Lower leg skin (tissue), 4 donors: ENCODE measurements around the gene SST. TPM values are rescaled to one million over a fixed set of nuclear protein-coding genes. Genes with fewer than 3 reads are reported as not detected.

Source experiments
- DNase-seq, 2 donors: peaks; one replicate each; pipeline ENCODE4 v3.0.0-alpha.2; 2019; ENCODE audit warnings: low spot score in 2 of 2
- H3K4me3 ChIP-seq: fragments of 200-600 bp; sonication (generic); 2 replicates; pipeline ENCODE4 v1.5.1; 2017; ENCODE audit warnings: mild to moderate bottlenecking, low read depth; ENCODE audit not compliant: poor library complexity, severe bottlenecking
- CTCF ChIP-seq, 3 donors: fragments of 450-650 bp; IDR thresholded peaks; one replicate each; pipeline ENCODE4 v1.5.1; 2016; ENCODE audit warnings: antibody characterized with exemption in 3 of 3, mild to moderate bottlenecking in 3 of 3, moderate library complexity in 2 of 3
- POLR2A ChIP-seq, 2 donors: fragments of 450-650 bp; IDR thresholded peaks; one replicate each; pipeline ENCODE4 v1.6.1; 2016 to 2017; ENCODE audit warnings: antibody characterized with exemption in 2 of 2, mild to moderate bottlenecking in 1 of 2, moderate library complexity in 1 of 2
- WGBS, 2 donors: methylation state at CpG; one replicate each; pipeline ENCODE4 v1.1.5; 2018; 5-methylcytosine and 5-hydroxymethylcytosine counted together
- intact Hi-C: fragments of 100-400 bp; cut with DNase I; formaldehyde crosslinking; loops from one replicate; pipeline ENCODE4 v1.15.0; 2023; ENCODE audit warnings: low total_unique reads
- total RNA-seq, 4 donors: library from RNA; depleted of rRNA; stranded (reverse); fragments of >200 nt; gene quantifications; one replicate each; pipeline ENCODE4 v1.1.0, GENCODE V29; 2016

The SST gene
- total RNA-seq, 4 donors from 2014 or later: not detected

DNA sequence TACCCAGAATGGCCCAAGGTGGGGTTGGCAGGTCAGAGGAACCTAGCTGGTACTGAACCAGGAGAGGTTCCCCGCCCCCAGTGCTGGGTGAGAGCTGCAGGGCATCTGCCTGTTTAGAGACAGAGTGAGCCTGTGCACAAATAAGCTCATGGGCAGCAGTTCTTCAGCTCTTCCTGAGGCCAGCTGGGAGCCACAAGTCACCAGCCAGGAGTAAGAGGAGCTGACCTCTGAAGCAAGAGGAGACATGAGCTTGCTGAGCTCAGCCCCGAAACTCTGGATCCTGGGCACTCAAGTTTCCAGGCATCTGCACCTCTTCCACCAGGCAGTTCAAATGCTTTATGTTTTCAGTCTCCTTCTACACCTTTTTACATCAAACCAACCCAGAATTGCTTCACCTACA, 30.1 kb upstream of the SST start:
- 89 to 98% methylated on average over 2 of the region's 2 CpGs for WGBS, 2 donors

GRCh38 chr3:187698499-187699399, 28.6 kb upstream of the SST start:
- intact Hi-C loops: loop anchor here (10.0 kb wide), 1 partner anchor 474 kb away; no protein-coding TSS in a partner anchor
- no peak for TF ChIP-seq CTCF (IDR thresholded peaks at IDR 0.05)
- no peak for TF ChIP-seq POLR2A (IDR thresholded peaks at IDR 0.05)
- WGBS, 2 donors: 86 to 90% methylated on average over 33 to 41 of the region's 42 CpGs
- DNase-seq: no peak
- no peak overlapping the region for H3K4me3 ChIP-seq

More for the DNA sequence above, 30.1 kb upstream of the SST start:
- no peak for DNase-seq
- intact Hi-C loops: no loop called here
- TF ChIP-seq POLR2A (IDR thresholded peaks at IDR 0.05): no peak
- no peak for TF ChIP-seq CTCF (IDR thresholded peaks at IDR 0.05)
- H3K4me3 ChIP-seq: no peak overlapping the region

- WGBS, 2 donors: 54% methylated on average over 4 of the region's 4 CpGs
- intact Hi-C loops: loop anchor here (10.0 kb wide), 1 partner anchor 471 kb away; no protein-coding TSS in a partner anchor
Measured at GRCh38 chr3:187696021-187696420, 25.8 kb upstream of the SST start.

GRCh38 chr3:187695449-187695848, 25.3 kb upstream of the SST start:
- intact Hi-C loops: loop anchor here (10.0 kb wide), 1 partner anchor 471 kb away; no protein-coding TSS in a partner anchor
- TF ChIP-seq POLR2A (IDR thresholded peaks at IDR 0.05): no peak
- no peak for TF ChIP-seq CTCF (IDR thresholded peaks at IDR 0.05)
- no peak overlapping the region for H3K4me3 ChIP-seq
- 73 to 77% methylated on average over 4 of the region's 4 CpGs for WGBS, 2 donors
- DNase-seq: no peak

More at GRCh38 chr3:187696021-187696420, 25.8 kb upstream of the SST start:
- H3K4me3 ChIP-seq: no peak overlapping the region
- TF ChIP-seq CTCF (IDR thresholded peaks at IDR 0.05) (no peak), POLR2A (IDR thresholded peaks at IDR 0.05) (no peak)
- DNase-seq: no peak

DNA sequence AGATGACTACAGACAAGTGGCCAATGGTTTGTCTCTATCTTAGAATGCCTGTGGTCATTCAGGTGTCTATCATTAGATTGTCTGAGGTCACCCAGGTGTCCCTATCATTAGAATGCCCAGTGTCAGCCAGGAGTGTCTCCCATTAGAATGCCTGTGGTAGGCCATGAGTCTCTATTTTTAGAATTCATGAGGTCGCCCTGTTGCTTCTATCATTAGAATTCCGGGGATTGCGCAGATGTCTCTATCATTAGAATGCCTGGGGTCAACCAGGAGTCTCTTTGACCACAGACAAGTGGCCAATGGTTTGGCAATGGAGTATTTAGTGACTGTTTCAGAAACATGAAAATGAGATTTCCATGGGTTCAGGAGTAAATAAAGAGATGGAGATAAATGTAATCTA, 24.6 kb upstream of the SST start:
- intact Hi-C loops: loop anchor here (10.0 kb wide), 1 partner anchor 470 kb away; no protein-coding TSS in a partner anchor

More for the DNA sequence above, 24.6 kb upstream of the SST start:
- DNase-seq: no peak
- H3K4me3 ChIP-seq: no peak overlapping the region
- TF ChIP-seq POLR2A (IDR thresholded peaks at IDR 0.05) (no peak), CTCF (IDR thresholded peaks at IDR 0.05) (no peak)
- WGBS, 2 donors: 67 to 77% methylated on average over 3 of the region's 3 CpGs
